Muscle of leg (tissue), 11 donors: ENCODE results near the gene HAPSTR1. TPM values are rescaled to one million over a fixed set of nuclear protein-coding genes. Genes with fewer than 3 reads are reported as not detected.

Experiments used
- DNase-seq: peaks from one replicate; pipeline ENCODE4 v3.0.0; 2013
- H3K27ac ChIP-seq: one replicate; pipeline ENCODE4 v1.5.1; 2013; ENCODE audit warnings: mild to moderate bottlenecking, low read length, control low read depth
- H3K27me3 ChIP-seq: one replicate; pipeline ENCODE4 v1.6.1; 2013; ENCODE audit warnings: low read length; ENCODE audit not compliant: control insufficient read depth, insufficient read depth
- H3K36me3 ChIP-seq: one replicate; pipeline ENCODE4 v1.6.1; 2013; ENCODE audit warnings: low read length; ENCODE audit not compliant: control insufficient read depth, insufficient read depth
- H3K4me1 ChIP-seq: one replicate; pipeline ENCODE4 v1.6.1; 2013; ENCODE audit warnings: low read length; ENCODE audit not compliant: control insufficient read depth, insufficient read depth
- H3K4me3 ChIP-seq: one replicate; pipeline ENCODE4 v1.5.1; 2013; ENCODE audit warnings: low read length, control low read depth
- H3K9me3 ChIP-seq: replicated peaks from 2 replicates; pipeline ENCODE4 v1.6.1; 2013; ENCODE audit warnings: low read depth, low read length; ENCODE audit not compliant: control insufficient read depth
- WGBS: methylation state at CpG from one replicate; pipeline ENCODE4 v1.1.5; 2013; ENCODE audit warnings: missing lambda C conversion rate; ENCODE audit not compliant: insufficient coverage; 5-methylcytosine and 5-hydroxymethylcytosine counted together
- polyA plus RNA-seq, 8 donors: library from polyadenylated mRNA; unstranded; fragments of 120-200 nt; gene quantifications; one replicate each; pipeline versions ENCODE4 v1.2.1 to v1.2.3, GENCODE V29; 2013; ENCODE audit warnings: inconsistent platforms in 1 of 8, low replicate concordance in 1 of 8; ENCODE audit not compliant: insufficient read length in 8 of 8, insufficient read depth in 1 of 8
- total RNA-seq: library from RNA; stranded (reverse); fragments of 120-200 nt; gene quantifications from one replicate; pipeline ENCODE4 v1.2.4, GENCODE V29; 2013

Gene HAPSTR1
- total and polyA plus RNA-seq, 9 donors = 24.9 to 47.8 (median 31.8) TPM

GRCh38 chr16:9050102-9050830, 41.2 kb upstream of the HAPSTR1 start:
- Histone ChIP-seq H3K27me3 (no peaks in the 10 kb centered on the region), H3K4me3 (no peak overlapping the region), H3K4me1 (no peaks in the 10 kb centered on the region), H3K9me3 (no peaks in the 10 kb centered on the region), H3K27ac (no peak overlapping the region), H3K36me3 (no peaks in the 10 kb centered on the region)
- WGBS = 51% methylated on average over 19 of the region's 20 CpGs
- DNase-seq = no peak

- Histone ChIP-seq H3K4me1 (no peaks in the 10 kb centered on the region), H3K27me3 (no peaks in the 10 kb centered on the region), H3K4me3 (no peak overlapping the region), H3K9me3 (no peaks in the 10 kb centered on the region), H3K36me3 (no peaks in the 10 kb centered on the region), H3K27ac (no peak overlapping the region)
- DNase-seq = peak; percentile 20
- 28% methylated on average over 8 of the region's 9 CpGs for WGBS
These were observed 38.3 kb upstream of the HAPSTR1 start for GRCh38 chr16:9053006-9053601.

GRCh38 chr16:9054460-9054859, 37.0 kb upstream of the HAPSTR1 start:
- H3K9me3 ChIP-seq = no peaks in the 10 kb centered on the region
- WGBS = no CpG with 5 or more reads among the region's 4 CpGs
- H3K4me3 ChIP-seq = no peak overlapping the region
- H3K4me1 ChIP-seq = no peaks in the 10 kb centered on the region
- no peaks in the 10 kb centered on the region for H3K27me3 ChIP-seq
- H3K27ac ChIP-seq = no peak overlapping the region
- H3K36me3 ChIP-seq = no peaks in the 10 kb centered on the region
- DNase-seq = no peak

GRCh38 chr16:9055115-9055514, 36.3 kb upstream of the HAPSTR1 start:
- Histone ChIP-seq H3K36me3 (no peaks in the 10 kb centered on the region), H3K9me3 (no peaks in the 10 kb centered on the region), H3K4me3 (no peak overlapping the region), H3K4me1 (no peaks in the 10 kb centered on the region), H3K27ac (no peak overlapping the region), H3K27me3 (no peaks in the 10 kb centered on the region)
- DNase-seq = no peak
- WGBS = no CpG with 5 or more reads among the region's 2 CpGs

GRCh38 chr16:9055661-9056060, 35.8 kb upstream of the HAPSTR1 start:
- no peak for DNase-seq
- Histone ChIP-seq H3K4me1 (no peaks in the 10 kb centered on the region), H3K27ac (no peak overlapping the region), H3K27me3 (no peaks in the 10 kb centered on the region), H3K9me3 (no peaks in the 10 kb centered on the region), H3K4me3 (no peak overlapping the region), H3K36me3 (no peaks in the 10 kb centered on the region)
- WGBS = no CpG with 5 or more reads among the region's 2 CpGs

GRCh38 chr16:9056061-9056460, 35.4 kb upstream of the HAPSTR1 start:
- Histone ChIP-seq H3K9me3 (no peaks in the 10 kb centered on the region), H3K36me3 (no peaks in the 10 kb centered on the region), H3K4me3 (no peak overlapping the region), H3K27ac (no peak overlapping the region), H3K4me1 (no peaks in the 10 kb centered on the region), H3K27me3 (no peaks in the 10 kb centered on the region)
- 73% methylated on average over 8 of the region's 9 CpGs for WGBS
- no peak for DNase-seq

- H3K27me3 ChIP-seq = no peaks in the 10 kb centered on the region
These were observed 33.2 kb upstream of the HAPSTR1 start for GRCh38 chr16:9058211-9058610.

GRCh38 chr16:9060225-9060624, 31.2 kb upstream of the HAPSTR1 start:
- Histone ChIP-seq H3K36me3 (no peaks in the 10 kb centered on the region), H3K4me1 (no peaks in the 10 kb centered on the region), H3K27me3 (no peaks in the 10 kb centered on the region), H3K4me3 (no peak overlapping the region), H3K27ac (no peak overlapping the region), H3K9me3 (no peaks in the 10 kb centered on the region)
- peak; percentile 15 for DNase-seq

More at GRCh38 chr16:9058211-9058610, 33.2 kb upstream of the HAPSTR1 start:
- H3K9me3 ChIP-seq = no peaks in the 10 kb centered on the region
- DNase-seq = no peak
- no CpG with 5 or more reads among the region's 9 CpGs for WGBS
- H3K36me3 ChIP-seq = no peaks in the 10 kb centered on the region
- H3K4me3 ChIP-seq = no peak overlapping the region
- H3K27ac ChIP-seq = no peak overlapping the region
- H3K4me1 ChIP-seq = no peaks in the 10 kb centered on the region

GRCh38 chr16:9061358-9061813, 30.1 kb upstream of the HAPSTR1 start:
- Histone ChIP-seq H3K27me3 (no peaks in the 10 kb centered on the region), H3K36me3 (no peaks in the 10 kb centered on the region), H3K9me3 (no peaks in the 10 kb centered on the region), H3K27ac (no peak overlapping the region), H3K4me3 (no peak overlapping the region), H3K4me1 (no peaks in the 10 kb centered on the region)
- DNase-seq = peak; percentile 60
- no CpG with 5 or more reads among the region's 4 CpGs for WGBS

- no peak for DNase-seq
- Histone ChIP-seq H3K27me3 (no peaks in the 10 kb centered on the region), H3K36me3 (no peaks in the 10 kb centered on the region), H3K27ac (no peak overlapping the region), H3K4me3 (no peak overlapping the region), H3K9me3 (no peaks in the 10 kb centered on the region), H3K4me1 (no peaks in the 10 kb centered on the region)
- WGBS = 93% methylated on average over 5 of the region's 7 CpGs
These were observed 29.1 kb upstream of the HAPSTR1 start for GRCh38 chr16:9062301-9062700.
